Activated CD4-positive, alpha-beta T cell treated with anti-CD3 and anti-CD28 coated beads, Interleukin-2, amount 10 ng/mL, durations not matched to agents 24 days and 14 days (primary cell): Measurements from ENCODE around the gene CDH12. TPM values are rescaled to one million over a fixed set of nuclear protein-coding genes. Genes with fewer than 3 reads are reported as not detected.
"Not testable (repeated sequence)": the region's sequence is repeated elsewhere in the genome, so short reads cannot be mapped to it uniquely, and the experiment has no call there.

Experiments used
- DNase-seq: peaks from one replicate; pipeline ENCODE4 v3.0.0; 2022
- H3K27ac Mint-ChIP-seq: one replicate; pipeline ENCODE4 v1.8.0; 2022; ENCODE audit warnings: mild to moderate bottlenecking, mixed read lengths
- H3K27me3 Mint-ChIP-seq: one replicate; pipeline ENCODE4 v1.8.0; 2022; ENCODE audit warnings: mixed read lengths
- H3K36me3 Mint-ChIP-seq: one replicate; pipeline ENCODE4 v1.8.0; 2022; ENCODE audit warnings: low read depth, mild to moderate bottlenecking, mixed read lengths
- H3K4me1 Mint-ChIP-seq: one replicate; pipeline ENCODE4 v1.8.0; 2021; ENCODE audit warnings: mixed read lengths
- H3K4me3 Mint-ChIP-seq: one replicate; pipeline ENCODE4 v1.8.0; 2022; ENCODE audit warnings: mild to moderate bottlenecking, moderate library complexity, mixed read lengths
- H3K9me3 Mint-ChIP-seq: one replicate; pipeline ENCODE4 v1.8.0; 2021; ENCODE audit warnings: mixed read lengths
- intact Hi-C: fragments of 100-400 bp; cut with micrococcal nuclease; formaldehyde crosslinking; loops from one replicate; pipeline ENCODE4 v1.15.1; 2023
- total RNA-seq: library from RNA; stranded (reverse); gene quantifications from 2 replicates; pipeline ENCODE4 v1.2.3, GENCODE V29; 2022

The CDH12 gene
- total RNA-seq, 1 donor from 2014 or later: not detected

DNA sequence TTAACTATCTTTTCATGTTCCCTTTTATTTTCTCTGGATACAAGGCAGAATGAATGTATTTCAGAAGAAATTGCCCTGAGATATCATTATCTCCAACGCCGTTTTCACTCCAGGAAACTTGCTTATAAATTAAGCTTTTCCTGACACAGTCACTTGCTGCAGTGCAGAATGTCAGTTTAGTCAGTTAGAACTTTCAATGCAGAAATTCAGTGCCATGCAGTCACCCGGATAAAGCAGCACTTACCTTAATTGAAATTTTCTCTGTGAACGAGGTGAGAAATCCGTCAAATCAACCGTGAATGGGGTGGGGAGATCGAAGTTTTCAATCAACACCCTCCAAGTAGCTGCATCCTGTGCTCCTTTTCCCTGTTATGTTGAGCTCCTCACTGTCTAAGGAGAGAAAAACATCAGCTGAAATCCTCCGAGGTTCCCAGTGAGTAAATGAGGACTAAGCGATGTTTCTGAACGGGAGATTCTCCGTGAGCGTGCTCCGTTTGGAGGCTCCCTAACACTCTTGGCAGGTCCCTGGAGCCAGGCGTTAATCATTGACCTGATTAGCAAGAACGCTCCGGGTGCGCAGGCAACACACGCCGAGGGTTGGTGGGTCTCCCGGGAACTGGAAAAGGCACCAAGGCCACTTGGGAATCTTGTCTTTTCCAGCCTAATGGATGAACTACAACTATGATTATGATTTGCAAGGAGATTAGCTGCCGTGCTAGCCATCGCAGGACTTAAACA, 640.7 kb downstream of the CDH12 start:
- DNase-seq, intact Hi-C loops, H3K27ac Mint-ChIP-seq, H3K4me3 Mint-ChIP-seq, H3K4me1 Mint-ChIP-seq, H3K9me3 Mint-ChIP-seq, H3K27me3 Mint-ChIP-seq, H3K36me3 Mint-ChIP-seq: not testable (repeated sequence)

DNA sequence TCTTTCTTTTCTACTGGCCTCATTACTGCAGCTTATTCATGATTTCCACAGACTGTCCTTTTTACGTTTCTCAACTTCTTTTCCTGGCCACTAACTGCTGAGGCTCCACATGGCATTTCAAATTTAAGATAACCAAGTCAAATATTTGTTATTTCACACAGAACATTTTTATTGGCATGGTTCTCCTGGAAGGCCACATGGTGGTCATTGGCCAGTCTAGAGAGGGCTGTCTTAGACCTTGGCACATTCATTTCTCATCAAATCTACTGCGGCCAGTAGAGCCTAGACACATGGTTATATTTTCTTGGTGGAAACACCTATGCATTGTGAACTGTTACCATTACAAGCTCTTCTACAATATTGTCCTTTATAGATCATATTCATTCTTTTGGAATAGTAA, 644.7 kb downstream of the CDH12 start:
- H3K27ac Mint-ChIP-seq, H3K9me3 Mint-ChIP-seq, DNase-seq, H3K4me3 Mint-ChIP-seq, H3K27me3 Mint-ChIP-seq, H3K36me3 Mint-ChIP-seq, intact Hi-C loops, H3K4me1 Mint-ChIP-seq: not testable (repeated sequence)

DNA sequence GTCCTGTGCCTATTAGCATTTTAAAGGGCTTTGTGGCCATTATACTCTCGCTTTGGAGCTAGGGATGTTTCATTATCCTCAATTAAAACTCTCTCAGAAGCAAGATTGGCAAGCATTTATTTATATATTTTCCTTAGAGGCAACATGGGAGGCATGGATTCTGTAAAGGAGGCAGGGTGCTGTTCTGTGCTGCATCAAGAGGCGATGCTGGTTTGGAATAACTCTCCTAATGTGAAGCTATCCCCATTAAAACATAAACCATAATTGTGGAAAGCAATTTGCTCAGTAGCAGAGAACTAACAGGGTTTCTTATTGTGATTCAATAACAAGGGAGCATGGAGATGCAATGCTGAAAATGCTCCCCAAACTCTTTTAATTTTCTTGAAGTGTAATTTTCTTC, 664.5 kb downstream of the CDH12 start:
- H3K9me3 Mint-ChIP-seq, H3K27ac Mint-ChIP-seq, H3K4me1 Mint-ChIP-seq, H3K27me3 Mint-ChIP-seq, H3K36me3 Mint-ChIP-seq, H3K4me3 Mint-ChIP-seq, DNase-seq, intact Hi-C loops: not testable (repeated sequence)

GRCh38 chr5:22187632-22188228, 665.4 kb downstream of the CDH12 start:
- H3K27me3 Mint-ChIP-seq, H3K4me1 Mint-ChIP-seq, DNase-seq, H3K36me3 Mint-ChIP-seq, H3K27ac Mint-ChIP-seq, H3K4me3 Mint-ChIP-seq, H3K9me3 Mint-ChIP-seq, intact Hi-C loops: not testable (repeated sequence)

- H3K9me3 Mint-ChIP-seq, H3K27me3 Mint-ChIP-seq, H3K4me1 Mint-ChIP-seq, intact Hi-C loops, DNase-seq, H3K27ac Mint-ChIP-seq, H3K36me3 Mint-ChIP-seq, H3K4me3 Mint-ChIP-seq: not testable (repeated sequence)
Observed at GRCh38 chr5:22169226-22169625, 683.9 kb downstream of the CDH12 start.

DNA sequence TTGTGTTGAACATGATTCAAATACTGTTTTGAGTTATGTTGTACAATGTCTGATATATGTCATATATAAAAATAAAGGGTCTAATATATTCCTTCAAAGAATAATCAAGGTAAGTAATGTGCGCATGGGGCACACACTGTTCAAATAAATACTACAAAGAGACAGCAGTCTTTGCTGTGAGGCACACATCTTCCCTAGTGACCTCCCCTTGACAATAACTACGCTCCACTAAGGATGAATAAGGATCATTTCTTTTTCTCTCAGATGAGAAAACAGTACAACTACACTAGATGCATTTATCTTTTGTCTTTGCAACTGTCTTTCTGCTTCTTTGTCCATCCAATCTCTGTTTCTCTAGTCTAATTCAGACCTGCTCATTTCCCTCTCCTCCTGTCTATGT, 684.4 kb downstream of the CDH12 start:
- intact Hi-C loops, H3K9me3 Mint-ChIP-seq, H3K4me3 Mint-ChIP-seq, H3K27me3 Mint-ChIP-seq, DNase-seq, H3K4me1 Mint-ChIP-seq, H3K36me3 Mint-ChIP-seq, H3K27ac Mint-ChIP-seq: not testable (repeated sequence)

DNA sequence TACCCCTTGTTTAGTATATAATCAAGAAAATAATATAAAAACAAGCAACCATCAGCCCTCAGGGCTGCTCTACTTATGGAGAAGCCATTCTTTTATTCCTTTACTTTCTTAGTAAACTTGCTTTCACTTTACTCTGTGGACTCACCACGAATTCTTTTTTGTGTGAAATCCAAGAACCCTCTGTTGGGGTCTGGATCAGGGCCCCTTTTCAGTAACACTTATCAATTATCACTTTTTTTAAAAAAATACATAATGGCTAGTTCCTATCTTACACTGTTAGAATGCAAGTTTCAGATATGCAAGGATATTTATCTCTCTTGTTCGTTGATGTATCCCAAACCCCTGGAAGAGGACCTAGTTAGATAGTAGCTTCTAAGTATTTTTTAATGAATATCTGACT, 687.2 kb downstream of the CDH12 start:
- H3K9me3 Mint-ChIP-seq, H3K4me1 Mint-ChIP-seq, H3K27ac Mint-ChIP-seq, H3K27me3 Mint-ChIP-seq, intact Hi-C loops, DNase-seq, H3K4me3 Mint-ChIP-seq, H3K36me3 Mint-ChIP-seq: not testable (repeated sequence)

GRCh38 chr5:22164910-22165748, 688.0 kb downstream of the CDH12 start:
- H3K9me3 Mint-ChIP-seq, H3K27me3 Mint-ChIP-seq, H3K4me3 Mint-ChIP-seq, H3K36me3 Mint-ChIP-seq, H3K4me1 Mint-ChIP-seq, DNase-seq, H3K27ac Mint-ChIP-seq, intact Hi-C loops: not testable (repeated sequence)

DNA sequence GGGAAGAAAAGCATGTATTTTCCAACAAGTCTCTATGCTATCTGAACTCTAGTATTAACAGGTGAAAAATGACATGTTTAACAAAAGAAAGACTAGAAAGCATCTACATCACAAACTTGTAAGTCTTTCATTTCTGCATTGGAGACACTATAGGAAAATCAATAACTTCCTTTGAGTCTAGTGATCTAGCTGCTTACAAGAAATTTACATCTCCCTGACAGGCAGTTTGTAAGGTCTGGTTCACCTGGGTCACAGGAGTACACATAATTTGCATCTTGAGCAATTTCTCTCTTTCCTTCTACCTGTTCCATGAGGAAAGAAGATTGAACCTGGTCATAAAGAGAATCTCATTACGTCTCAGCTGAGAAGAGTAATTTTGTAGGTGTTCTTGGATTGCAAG, 696.2 kb downstream of the CDH12 start:
- H3K36me3 Mint-ChIP-seq, DNase-seq, H3K27ac Mint-ChIP-seq, intact Hi-C loops, H3K27me3 Mint-ChIP-seq, H3K9me3 Mint-ChIP-seq, H3K4me3 Mint-ChIP-seq, H3K4me1 Mint-ChIP-seq: not testable (repeated sequence)

- H3K4me3 Mint-ChIP-seq, H3K27me3 Mint-ChIP-seq, DNase-seq, H3K36me3 Mint-ChIP-seq, H3K27ac Mint-ChIP-seq, H3K9me3 Mint-ChIP-seq, H3K4me1 Mint-ChIP-seq, intact Hi-C loops: not testable (repeated sequence)
Observed at GRCh38 chr5:22154779-22155178, 698.4 kb downstream of the CDH12 start.

GRCh38 chr5:22151801-22152200, 701.3 kb downstream of the CDH12 start:
- H3K36me3 Mint-ChIP-seq, H3K4me3 Mint-ChIP-seq, H3K4me1 Mint-ChIP-seq, H3K9me3 Mint-ChIP-seq, intact Hi-C loops, H3K27me3 Mint-ChIP-seq, DNase-seq, H3K27ac Mint-ChIP-seq: not testable (repeated sequence)

DNA sequence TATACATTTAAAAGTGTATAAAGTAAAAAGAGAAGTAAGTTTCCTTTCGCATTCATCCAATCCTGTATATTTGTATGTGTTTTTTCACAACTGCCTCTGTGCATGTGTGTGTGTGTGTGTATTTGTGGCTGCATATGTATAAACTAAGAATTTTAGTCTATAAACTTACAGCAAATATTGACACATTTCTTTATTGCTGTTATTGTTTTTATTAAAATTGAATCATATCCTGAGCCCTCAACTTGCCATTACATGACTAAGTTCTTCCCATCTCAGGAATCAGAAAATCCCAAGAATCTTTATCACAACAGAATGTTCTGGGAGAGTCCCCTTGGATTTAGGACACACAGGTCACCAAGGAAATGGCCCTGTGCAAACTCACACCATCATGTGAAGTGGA, 712.7 kb downstream of the CDH12 start:
- H3K4me1 Mint-ChIP-seq, intact Hi-C loops, H3K9me3 Mint-ChIP-seq, H3K27me3 Mint-ChIP-seq, H3K4me3 Mint-ChIP-seq, DNase-seq, H3K27ac Mint-ChIP-seq, H3K36me3 Mint-ChIP-seq: not testable (repeated sequence)

GRCh38 chr5:22139662-22140300, 713.4 kb downstream of the CDH12 start:
- H3K9me3 Mint-ChIP-seq, H3K36me3 Mint-ChIP-seq, DNase-seq, H3K4me3 Mint-ChIP-seq, H3K27ac Mint-ChIP-seq, H3K4me1 Mint-ChIP-seq, H3K27me3 Mint-ChIP-seq, intact Hi-C loops: not testable (repeated sequence)

DNA sequence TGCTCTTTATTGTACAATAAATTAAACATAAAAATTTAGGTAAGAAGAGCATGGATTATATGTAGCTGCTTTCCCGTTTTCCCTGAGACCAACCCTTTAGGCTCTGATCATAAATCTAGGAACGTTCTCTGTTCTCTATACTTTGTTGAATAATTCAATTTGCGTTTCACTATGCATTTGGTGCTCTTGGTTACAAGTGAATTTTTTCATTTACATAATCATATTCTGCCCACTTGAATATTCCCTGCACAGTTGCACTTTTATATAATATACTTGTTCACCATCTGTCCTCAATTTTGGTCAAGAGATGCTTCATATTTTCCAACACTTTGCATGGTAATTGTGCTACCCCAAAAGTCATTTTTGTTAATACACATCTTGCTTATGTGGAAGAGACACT, 741.8 kb downstream of the CDH12 start:
- no peak for DNase-seq
- Mint-ChIP-seq H3K27ac (no peak overlapping the region), H3K27me3 (no peaks in the 10 kb centered on the region), H3K4me1 (no peaks in the 10 kb centered on the region), H3K36me3 (no peaks in the 10 kb centered on the region), H3K4me3 (no peak overlapping the region), H3K9me3 (no peaks in the 10 kb centered on the region)
- intact Hi-C loops: no loop called here
